GM10847 (cell line): ENCODE measurements around the gene ARAP1.

Experiments
- POLR2A ChIP-seq: IDR thresholded peaks from 2 replicates; pipeline ENCODE4 v1.6.1; 2011; ENCODE audit not compliant: insufficient read length; ENCODE audit errors: extremely low read depth

Gene ARAP1

DNA sequence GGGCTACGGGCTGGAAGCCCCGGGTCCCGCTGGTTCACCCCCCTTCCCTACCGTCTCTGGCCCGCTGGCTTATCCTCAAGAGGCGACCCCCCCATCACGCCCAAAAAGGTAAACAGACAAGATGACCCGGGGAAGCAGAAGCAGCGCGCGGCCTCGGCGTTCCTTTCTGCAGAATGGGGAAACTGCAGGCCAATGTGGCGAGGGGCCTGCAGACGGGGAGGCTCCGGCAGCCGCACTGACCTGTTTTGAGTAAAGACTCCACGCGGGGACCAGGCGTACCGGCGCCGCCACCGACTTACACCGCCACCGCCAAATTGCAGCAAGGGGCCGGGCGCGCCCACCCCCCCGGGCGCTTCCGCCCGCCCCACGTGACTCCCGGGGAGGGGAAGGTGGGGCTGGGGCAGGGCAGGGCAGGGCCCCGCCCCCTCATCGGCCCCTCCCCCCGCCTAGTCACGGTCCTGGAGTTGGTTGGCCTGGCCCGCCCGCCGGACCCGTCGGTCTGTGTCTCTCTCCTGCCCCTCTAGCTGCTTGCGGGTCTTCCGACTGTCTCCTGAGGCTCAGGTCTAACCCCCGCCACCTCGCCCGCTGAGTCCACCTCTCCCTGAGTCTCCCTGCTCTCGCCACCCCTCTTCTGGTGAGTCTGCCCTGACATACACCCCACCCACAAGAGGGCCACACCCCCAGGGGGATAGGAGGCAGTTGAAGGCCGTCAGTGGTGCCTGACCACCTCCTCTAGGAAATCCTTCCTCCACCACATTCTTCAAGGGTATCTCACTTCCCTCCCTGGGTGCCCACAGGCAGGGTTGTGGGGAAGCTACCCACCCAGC is at the start of gene ARAP1:
TSS of gene ARAP1 (minus strand) at position 321 of the 827 bp plus-strand sequence. CDS start 25,280 bp downstream, outside the sequence.
- TF ChIP-seq POLR2A: no peak

DNA sequence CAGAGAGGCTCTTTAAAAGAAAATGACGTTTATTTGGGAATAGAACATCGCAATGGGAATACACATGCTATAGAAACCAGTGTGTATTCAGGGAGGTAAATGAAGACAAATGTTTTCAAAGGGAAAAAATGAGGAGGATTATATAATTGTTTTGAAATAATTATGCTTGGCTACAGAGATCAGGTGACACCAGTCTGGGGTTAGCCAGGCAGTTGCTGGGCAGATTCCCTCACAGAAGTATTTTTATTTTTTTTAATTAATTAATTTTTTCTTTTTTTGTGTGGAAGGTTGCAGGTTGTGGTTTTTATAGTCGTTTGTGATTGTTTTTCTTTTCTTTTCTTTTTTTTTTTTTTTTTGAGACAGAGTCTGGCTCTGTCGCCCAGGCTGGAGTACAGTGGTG is 47.2 kb upstream of the ARAP1 start:
- TF ChIP-seq POLR2A: no peak

DNA sequence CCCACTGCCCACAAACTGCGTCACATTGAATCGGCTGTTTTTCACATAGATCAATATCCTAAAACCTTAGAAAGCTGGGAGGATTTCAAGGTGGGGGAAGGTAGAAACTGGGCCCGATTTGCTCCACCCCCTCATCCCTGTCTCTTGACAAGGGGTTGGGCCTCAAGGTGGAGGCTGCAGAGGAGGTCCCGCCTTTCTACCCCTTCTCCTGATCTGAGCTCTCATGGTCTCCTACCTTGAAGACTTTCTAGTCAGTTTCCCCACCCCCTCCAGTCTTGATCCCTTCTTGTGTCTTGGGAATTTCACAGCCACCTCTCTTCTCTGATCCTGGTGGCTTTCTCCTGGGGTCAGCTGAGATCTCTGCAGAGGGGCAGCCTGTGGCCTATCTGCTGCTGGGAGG is 46.2 kb upstream of the ARAP1 start:
- TF ChIP-seq POLR2A: no peak

DNA sequence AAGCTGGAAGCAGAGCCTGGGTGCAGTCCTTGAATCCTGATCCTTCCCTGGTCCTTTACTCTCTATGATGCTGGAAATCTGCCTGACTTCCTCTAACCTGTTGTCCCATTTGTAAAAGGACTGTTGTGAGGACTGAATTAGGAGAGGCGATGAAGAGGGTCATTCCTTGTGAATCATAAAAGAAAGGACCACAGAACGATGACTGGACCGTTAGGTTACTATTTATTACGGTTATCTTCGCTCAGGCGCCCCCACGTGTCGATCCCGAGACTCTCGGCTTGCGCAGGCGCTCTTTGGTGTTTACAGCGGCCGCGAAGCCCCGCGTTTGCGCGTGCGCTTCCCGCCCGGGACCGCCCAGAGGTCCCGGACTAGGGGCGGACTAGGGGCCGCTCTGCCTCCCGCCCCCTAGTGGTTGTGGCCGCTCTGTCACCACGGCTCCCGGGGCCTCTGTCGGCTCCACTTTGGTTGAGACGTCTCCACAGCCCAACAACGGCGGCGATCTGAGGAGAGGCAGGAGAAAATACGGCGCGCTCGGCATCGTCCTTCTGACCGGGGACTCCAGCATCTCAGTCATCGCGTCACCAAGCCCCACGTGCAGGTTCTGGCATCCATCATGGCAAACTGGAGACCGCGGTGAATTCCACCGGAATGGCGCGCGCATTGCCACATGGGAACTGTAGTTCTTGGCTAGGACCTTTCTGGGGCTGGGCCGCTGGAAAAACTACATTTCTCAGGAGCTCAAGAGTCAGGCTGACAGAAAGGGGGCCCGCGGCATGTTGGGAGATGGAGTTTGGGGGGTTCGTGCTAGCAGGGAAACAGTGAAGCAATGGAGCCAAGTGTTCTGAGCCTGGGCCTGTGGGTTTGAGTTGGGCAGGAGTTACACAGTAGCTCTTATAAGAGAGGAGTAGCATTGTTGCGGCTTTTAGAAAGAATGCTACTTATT is 41.5 kb upstream of the ARAP1 start, which contains the start of gene STARD10:
TSS of gene STARD10 (minus strand) at position 623 of the 943 bp plus-strand sequence. CDS start 12,866 bp downstream, outside the sequence.
- peak; percentile 52 for TF ChIP-seq POLR2A

DNA sequence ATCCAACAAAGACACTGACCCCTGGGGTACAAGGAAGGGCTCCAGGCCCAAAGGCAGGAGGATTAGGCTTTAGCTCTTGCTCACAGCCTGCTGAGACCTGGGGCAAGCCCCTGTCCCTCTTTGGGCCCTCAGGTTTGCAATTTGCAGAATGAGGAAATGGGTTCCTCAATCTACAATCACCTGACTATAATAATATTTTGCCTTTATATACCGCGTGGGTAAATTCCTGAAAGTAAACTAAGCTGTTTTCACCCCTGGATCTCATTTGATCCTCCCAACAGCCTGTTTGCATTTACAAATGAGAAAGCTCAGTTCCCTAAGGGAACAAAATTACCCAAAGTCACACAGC is 40.8 kb upstream of the ARAP1 start:
- TF ChIP-seq POLR2A: no peak

DNA sequence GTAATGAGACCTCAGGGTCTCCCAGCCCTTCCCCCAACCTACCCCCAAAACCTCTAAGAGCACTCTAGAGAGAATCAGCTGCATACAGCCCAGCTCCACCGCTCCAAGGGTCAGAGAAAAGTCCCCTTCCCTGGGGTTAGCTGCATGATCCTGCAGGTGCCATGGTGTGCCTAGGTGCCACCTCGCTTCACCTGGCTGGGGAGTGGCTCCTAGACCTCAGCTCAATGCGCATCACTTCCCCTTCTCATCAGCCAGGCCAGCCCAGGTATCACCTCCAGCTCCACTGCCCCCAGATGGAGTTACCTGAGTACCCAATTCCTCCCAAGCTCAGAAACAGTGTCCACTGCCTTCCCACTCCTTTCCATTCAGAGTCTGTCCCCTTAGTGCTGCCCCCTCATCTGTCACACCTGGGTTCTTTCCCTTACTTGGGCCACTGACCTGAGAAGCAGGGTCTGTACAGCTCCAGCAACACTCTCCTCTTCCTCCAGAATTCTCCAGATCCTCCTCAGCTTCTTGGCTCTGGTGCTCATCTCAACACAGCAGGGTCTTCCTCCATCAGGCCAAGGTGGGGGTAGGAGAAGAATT is 40.3 kb upstream of the ARAP1 start:
- no peak for TF ChIP-seq POLR2A

DNA sequence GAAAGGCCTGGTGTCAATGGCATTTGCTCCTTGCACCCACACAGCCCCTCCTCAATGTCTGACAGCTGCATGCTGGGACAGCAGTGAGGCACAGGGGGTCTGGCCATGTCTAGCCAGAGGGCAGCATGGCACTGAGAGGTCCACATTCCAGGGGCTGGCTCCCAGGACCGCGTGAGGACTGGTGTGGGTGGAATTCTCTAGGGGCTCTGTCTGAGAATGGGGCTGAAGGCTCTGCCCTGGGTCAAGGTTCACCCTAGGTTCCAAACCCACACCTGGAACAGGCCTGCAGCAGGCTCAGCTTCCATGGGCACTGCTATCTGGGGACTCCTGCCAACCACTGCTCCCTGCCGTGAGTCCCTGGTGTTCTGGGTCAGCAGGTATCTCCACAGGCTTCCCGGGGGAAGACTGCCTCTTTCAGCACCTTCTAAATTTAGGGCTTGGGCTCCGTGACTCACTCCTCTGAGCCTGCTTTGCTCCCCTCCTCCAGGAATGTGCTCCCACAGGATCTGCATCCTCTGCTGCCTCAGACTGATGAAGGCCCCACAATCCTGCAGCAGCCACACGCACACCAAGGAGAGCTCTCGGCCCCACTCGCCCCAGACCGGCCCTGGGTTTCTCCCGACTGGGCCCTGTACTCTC is 37.4 kb upstream of the ARAP1 start:
- no peak for TF ChIP-seq POLR2A

DNA sequence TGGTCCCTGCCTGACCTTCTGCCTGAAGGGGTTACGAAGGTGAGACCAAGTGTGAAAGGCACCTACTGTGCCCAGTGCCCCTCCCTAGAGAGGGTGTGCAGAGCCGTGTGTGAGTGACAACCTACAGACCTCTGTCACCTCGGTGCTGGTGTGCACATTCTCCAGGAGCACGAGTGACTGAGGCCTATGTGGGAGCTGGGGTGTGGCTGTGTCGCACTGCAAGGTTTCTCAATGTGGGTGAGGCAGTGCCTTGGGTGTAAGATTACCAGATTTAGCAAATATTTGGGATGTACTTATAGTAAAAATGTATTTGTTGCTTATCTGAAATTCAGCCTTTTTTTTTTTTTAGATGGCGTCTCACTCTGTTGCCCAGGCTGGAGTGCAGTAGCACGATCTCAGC is 36.0 kb upstream of the ARAP1 start:
- TF ChIP-seq POLR2A: no peak

DNA sequence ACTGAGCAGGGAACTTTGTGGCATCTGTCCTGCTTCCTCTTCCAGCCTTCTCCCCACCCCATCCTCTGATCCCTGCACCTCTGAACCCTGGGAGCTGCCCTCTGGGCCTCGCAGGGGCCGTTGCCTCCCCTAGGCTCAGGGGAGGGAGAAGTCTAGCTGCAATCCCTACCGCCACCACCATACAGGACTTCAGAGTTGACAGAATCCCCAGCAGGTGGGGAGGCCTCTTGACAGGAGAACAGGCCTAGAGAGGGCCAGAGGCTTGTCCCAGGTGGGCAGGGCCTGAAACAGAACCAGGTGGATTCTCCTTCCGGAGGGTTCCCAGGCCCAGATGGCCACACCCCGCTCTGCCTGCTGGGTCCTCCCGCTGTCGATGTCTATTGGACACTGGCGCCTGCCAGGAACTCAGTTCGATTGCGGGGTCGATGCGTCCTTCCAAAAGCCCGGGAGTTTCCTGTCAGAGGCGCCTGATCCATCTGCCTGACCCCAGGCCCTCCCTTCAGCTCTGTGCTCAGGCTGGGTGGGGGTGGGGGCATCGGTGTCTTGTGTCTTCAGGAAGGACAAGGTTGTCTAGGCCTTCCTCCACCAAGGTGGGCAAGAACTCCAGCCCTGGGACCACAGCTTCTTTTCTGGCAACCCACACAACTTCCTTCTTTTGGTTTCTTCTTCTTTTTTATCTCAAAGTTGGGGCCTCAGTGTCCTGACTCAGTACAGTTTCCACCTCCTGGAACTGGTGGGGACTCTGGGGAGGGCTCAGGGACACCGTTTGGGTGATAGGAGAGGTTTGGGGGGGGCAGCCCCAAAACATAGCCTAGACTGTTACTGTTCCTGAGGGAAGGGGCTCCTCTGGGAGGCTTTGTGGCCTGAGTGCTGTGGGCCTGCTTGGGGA is 35.3 kb upstream of the ARAP1 start:
- TF ChIP-seq POLR2A: no peak

DNA sequence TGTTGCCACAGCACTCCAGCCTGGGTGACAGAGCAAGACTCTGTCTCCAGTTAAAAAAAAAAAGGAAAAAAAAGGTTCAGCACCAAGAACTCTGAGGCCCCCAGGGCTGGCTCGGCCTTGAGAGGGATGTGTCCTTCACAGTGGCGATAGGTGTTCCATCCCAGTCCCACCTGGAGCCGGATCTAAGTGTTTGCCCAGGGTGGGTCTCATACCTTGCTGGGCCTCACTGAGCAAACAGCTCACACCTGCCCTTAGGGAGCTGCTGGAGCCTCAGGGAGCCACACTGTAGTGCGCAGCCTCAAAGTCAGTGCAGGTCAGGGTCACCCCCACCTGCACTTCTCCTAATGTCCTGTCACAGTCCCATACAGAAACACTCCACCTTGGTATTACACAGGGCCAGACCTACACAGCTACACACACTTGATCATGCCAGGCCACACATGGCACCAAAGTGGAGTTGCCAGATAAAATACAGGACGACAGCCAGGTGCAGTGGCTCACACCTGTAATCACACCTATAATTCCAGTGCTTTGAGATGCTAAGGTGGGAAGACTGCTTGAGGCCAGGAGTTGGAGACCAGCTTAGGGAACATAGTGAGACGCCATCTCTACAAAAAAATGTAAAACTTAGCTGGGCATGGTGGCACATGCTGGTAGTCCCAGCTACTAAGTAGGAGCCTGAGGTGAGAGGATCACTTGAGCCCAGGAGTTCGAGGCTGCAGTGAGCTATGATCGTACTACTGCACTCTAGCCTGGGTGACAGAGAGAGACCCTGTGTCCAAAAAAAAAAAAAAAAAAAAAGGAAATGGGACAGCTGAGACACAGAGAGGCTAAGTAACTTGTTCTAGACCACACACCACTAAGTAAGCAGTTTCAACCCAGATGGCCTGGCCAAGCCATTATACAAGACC is 34.4 kb upstream of the ARAP1 start:
- TF ChIP-seq POLR2A: no peak

DNA sequence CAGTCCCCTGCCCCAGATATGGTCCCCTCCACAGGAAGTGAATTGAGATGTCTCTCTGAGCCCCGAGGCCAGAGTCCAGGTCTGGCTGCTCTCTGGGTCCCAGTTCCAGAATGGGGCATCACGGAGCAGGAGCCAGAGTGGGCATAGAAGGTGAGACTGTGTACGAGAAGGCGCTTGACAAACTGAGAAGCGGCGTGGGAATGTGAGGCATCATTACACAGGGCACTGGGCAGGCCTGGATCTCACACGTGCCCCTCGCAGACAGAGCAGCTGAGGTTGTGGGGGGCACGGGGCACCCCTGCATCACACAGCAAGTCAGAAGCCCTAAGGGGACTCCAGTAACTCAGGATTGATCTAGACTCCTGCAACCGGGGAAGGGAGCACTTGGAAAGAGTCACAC is 32.5 kb upstream of the ARAP1 start:
- TF ChIP-seq POLR2A: no peak

DNA sequence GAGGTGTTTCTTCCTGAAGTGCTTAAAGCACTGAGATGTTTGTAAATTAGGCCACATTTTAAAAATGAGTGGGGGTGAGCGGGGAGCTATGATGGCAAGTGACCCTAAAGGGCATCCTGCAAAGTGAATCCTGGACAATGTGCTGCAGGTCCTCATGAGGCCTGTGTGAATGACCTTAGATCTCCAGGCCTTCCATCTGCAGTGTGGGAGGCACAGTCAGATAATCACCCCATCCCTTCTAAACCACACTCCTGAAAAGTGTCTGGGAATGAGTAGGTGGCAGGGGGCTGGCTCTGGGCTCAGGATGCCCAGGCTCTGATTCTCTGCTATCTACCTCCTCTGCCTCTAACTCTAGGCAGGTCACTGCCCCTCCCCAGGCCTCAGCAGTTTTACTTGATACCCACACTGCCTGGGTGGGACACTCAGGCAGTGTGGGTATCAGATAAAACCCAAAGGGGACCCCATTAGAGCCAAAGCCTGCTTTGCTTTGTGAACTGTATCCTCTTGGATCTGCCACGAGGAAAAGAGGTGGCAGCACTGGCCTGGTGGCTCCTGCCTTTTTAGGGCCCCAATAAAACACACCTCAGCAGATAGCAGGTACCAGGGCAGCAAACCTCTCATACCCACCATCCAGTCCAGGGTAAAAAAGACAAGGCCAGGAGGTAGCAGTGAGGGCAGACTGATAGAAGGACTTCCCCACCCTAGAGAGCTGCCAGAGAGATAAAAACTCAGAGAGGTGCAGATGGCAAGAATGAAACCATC is 31.1 kb upstream of the ARAP1 start:
- no peak for TF ChIP-seq POLR2A

DNA sequence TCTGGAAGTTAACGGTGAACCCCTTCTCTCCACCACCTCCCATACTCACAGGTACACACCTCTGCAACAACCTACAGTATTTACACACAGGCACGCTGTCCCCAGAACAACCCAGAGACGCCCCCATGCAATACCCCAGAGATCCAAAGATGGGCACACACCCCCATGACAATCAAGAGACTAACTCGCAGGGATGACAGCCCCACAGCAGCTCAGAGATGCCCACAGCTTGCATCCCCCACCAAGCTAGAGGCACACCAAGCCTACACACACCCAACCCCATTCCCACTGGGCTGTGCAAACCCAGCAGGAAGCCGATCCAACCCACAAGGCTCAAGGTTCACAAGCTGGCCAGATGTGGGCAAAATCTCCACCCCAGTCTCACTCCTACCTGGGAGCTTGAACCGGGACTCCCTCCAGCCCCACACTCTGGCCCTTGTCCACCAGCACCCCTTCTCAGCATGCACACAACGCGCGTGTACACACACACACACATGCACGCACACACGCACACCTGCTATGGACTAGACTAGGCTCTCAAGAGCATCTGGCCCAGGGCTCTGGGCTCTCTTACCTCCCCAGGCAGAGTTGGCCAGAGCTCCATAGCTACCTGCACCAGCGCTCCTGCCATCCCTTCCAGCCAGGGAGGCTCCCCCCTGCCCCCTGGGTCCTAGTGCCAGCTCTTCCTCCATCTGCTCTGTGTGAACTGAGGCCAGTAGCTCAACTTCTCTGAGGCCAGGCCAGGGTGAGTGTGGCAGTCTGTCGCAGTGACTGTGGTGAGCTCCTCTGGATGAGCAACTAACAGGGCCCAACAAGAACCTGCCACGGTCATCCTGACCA is 30.1 kb upstream of the ARAP1 start:
- no peak for TF ChIP-seq POLR2A
